Glutamatergic neuron (in vitro differentiated cells): ENCODE measurements around the gene LCE1A. TPM values are rescaled to one million over a fixed set of nuclear protein-coding genes. Genes with fewer than 3 reads are reported as not detected.

Experiments used
- DNase-seq: peaks from one replicate; pipeline ENCODE4 v3.0.0; 2022
- H3K27ac Mint-ChIP-seq: one replicate; pipeline ENCODE4 v1.8.0; 2020; ENCODE audit warnings: mild to moderate bottlenecking, mixed read lengths, inconsistent platforms; ENCODE audit not compliant: unreplicated experiment
- H3K27me3 Mint-ChIP-seq: one replicate; pipeline ENCODE4 v1.8.0; 2020; ENCODE audit warnings: mild to moderate bottlenecking, moderate library complexity, mixed read lengths, inconsistent platforms; ENCODE audit not compliant: unreplicated experiment
- H3K36me3 Mint-ChIP-seq: one replicate; pipeline ENCODE4 v1.8.0; 2020; ENCODE audit warnings: mild to moderate bottlenecking, mixed read lengths, inconsistent platforms; ENCODE audit not compliant: unreplicated experiment
- H3K4me1 Mint-ChIP-seq: one replicate; pipeline ENCODE4 v1.8.0; 2020; ENCODE audit warnings: mild to moderate bottlenecking, low read depth, mixed read lengths, inconsistent platforms; ENCODE audit not compliant: unreplicated experiment
- H3K4me3 Mint-ChIP-seq: one replicate; pipeline ENCODE4 v1.8.0; 2020; ENCODE audit warnings: mild to moderate bottlenecking, mixed read lengths, inconsistent platforms; ENCODE audit not compliant: unreplicated experiment
- H3K9me3 Mint-ChIP-seq: one replicate; pipeline ENCODE4 v1.8.0; 2020; ENCODE audit warnings: mild to moderate bottlenecking, moderate library complexity, mixed read lengths, inconsistent platforms; ENCODE audit not compliant: unreplicated experiment
- long read RNA-seq: library from polyadenylated mRNA; unstranded; transcript quantifications from one replicate; pipeline ENCODE4 v2.0.0, GENCODE V29; 2020; ENCODE audit not compliant: unreplicated experiment
- total RNA-seq: library from RNA; stranded (reverse); fragmentation: NEBNext Ultra II Directional; extraction: Animal tissue kit (Norgen Biotek cat#: 25700); gene quantifications from one replicate; pipeline ENCODE4 v1.2.1, GENCODE V29; 2021; ENCODE audit not compliant: unreplicated experiment
- TF ChIP-seq, protein P1 (sequence below): fragments of 200-600 bp; sonication (generic); IDR thresholded peaks from one replicate; pipeline ENCODE4 v1.5.0; 2021; ENCODE audit not compliant: partially characterized antibody, unreplicated experiment

LCE1A gene, protein sequence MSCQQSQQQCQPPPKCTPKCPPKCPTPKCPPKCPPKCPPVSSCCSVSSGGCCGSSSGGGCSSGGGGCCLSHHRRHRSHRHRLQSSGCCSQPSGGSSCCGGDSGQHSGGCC
- total RNA-seq = not detected
- long read RNA-seq = 0 reads

DNA sequence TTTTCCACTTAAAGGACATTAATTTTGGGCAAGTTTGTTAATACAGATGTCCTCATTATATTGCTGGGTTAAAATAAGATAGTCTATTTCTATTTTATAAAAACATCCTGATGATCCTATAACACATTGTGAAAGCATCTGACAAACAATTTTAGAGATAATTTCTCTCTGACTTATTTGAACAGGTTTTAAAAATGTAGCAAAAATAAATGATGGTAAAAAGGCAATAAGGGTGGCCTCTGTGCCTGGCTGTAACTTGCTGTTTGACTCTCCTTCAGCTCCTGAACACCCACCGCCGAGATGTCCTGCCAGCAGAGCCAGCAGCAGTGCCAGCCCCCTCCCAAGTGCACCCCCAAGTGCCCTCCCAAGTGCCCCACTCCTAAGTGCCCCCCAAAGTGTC is at the start of gene LCE1A:
LCE1A (plus strand) TSS at position 301 of the 400 bp plus-strand sequence; CDS start at position 301, 0 bp downstream.
- Mint-ChIP-seq H3K4me3 (no peak within 1 kb of the TSS), H3K9me3 (peaks cover 7% of the 10 kb centered on the region), H3K4me1 (no peaks in the 10 kb centered on the region), H3K27me3 (peaks cover 4% of the 10 kb centered on the region), H3K36me3 (no peaks in the 10 kb centered on the region), H3K27ac (no peak within 1 kb of the TSS)
- TF ChIP-seq, protein P1, sequence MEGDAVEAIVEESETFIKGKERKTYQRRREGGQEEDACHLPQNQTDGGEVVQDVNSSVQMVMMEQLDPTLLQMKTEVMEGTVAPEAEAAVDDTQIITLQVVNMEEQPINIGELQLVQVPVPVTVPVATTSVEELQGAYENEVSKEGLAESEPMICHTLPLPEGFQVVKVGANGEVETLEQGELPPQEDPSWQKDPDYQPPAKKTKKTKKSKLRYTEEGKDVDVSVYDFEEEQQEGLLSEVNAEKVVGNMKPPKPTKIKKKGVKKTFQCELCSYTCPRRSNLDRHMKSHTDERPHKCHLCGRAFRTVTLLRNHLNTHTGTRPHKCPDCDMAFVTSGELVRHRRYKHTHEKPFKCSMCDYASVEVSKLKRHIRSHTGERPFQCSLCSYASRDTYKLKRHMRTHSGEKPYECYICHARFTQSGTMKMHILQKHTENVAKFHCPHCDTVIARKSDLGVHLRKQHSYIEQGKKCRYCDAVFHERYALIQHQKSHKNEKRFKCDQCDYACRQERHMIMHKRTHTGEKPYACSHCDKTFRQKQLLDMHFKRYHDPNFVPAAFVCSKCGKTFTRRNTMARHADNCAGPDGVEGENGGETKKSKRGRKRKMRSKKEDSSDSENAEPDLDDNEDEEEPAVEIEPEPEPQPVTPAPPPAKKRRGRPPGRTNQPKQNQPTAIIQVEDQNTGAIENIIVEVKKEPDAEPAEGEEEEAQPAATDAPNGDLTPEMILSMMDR = no peak
- no peak for DNase-seq

DNA sequence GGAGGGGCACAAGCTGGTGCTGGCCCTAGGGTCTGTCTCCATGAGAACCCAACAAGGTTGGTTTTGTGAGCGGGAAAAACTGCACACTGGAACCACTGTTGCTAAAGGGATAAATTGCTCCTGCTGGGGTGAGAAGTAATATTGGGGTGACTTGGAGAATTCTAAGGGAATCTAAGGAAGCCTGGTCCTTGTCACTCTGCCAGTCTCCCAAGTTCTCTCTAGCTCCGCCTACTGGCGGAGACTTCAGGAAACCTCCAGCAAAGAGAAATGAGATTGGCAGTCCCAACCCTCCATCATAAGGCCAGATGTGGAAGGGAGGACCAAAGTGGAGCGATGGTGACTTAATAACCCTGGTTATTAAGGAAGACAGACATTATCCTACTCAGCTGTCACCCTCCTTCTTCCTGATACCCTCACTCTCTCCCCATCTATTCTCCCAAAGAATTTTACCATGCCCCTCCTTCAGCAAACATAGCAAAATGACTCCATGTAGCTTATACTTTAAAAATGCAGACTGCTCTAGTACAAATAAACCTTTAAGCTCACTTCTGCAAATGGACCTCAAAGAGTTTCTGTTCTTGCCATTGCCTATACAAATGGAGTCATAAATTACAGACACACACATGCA is 49.6 kb upstream of the LCE1A start:
- Mint-ChIP-seq H3K4me3 (no peak overlapping the region), H3K36me3 (no peaks in the 10 kb centered on the region), H3K27ac (no peak overlapping the region), H3K9me3 (no peaks in the 10 kb centered on the region), H3K27me3 (peaks cover 8% of the 10 kb centered on the region), H3K4me1 (no peaks in the 10 kb centered on the region)
- TF ChIP-seq, protein P1 = no peak
- DNase-seq = peak; percentile 48

DNA sequence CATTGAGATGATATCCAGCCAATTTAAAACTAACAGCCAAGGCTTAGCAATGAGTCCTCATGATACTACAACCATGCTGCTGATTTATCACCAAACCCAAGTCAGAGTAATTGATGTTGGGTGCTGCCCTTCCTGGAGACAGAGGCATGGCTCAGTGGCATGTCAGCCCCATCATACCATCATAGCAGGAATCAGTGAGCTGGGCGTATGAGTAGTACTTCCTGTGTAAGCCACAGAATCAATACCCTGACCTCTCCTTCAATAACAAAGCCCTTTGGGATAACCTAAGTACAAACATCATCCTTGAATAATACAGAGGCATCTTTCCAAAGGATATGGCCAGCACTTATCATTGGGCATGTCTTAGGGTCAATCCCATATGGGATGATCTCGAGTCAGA is 44.2 kb upstream of the LCE1A start:
- Mint-ChIP-seq H3K4me3 (no peak overlapping the region), H3K4me1 (no peaks in the 10 kb centered on the region), H3K9me3 (no peaks in the 10 kb centered on the region), H3K36me3 (no peaks in the 10 kb centered on the region), H3K27me3 (no peaks in the 10 kb centered on the region), H3K27ac (no peak overlapping the region)
- no peak for DNase-seq
- TF ChIP-seq, protein P1 = no peak

DNA sequence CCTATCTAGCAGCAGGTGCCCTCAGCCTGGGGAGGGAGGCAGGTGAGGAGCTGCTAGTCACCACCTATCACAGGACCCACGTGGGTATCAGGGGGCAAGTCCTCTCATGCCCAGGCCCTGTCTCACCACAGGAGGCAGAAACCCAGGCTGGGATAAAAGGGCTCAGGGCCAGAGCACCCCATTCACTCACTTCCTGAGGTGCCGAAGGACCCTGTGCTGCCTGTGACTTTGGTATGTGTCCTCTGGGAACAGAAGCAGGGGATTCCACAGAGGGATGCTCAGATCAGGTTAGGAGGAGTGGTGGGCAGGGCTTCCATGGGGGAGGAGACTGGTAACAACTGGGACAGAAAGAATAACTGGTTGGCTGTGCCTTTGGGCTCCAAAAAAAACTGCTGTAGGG is 41.2 kb upstream of the LCE1A start, which contains the start of gene LCE1E:
LCE1E (plus strand) TSS at position 181 of the 400 bp plus-strand sequence. CDS start 1,043 bp downstream, outside the sequence.
- Mint-ChIP-seq H3K4me3 (no peak within 1 kb of the TSS), H3K9me3 (no peaks in the 10 kb centered on the region), H3K27ac (no peak within 1 kb of the TSS), H3K4me1 (no peaks in the 10 kb centered on the region), H3K27me3 (no peaks in the 10 kb centered on the region), H3K36me3 (no peaks in the 10 kb centered on the region)
- TF ChIP-seq, protein P1 = no peak
- DNase-seq = no peak

DNA sequence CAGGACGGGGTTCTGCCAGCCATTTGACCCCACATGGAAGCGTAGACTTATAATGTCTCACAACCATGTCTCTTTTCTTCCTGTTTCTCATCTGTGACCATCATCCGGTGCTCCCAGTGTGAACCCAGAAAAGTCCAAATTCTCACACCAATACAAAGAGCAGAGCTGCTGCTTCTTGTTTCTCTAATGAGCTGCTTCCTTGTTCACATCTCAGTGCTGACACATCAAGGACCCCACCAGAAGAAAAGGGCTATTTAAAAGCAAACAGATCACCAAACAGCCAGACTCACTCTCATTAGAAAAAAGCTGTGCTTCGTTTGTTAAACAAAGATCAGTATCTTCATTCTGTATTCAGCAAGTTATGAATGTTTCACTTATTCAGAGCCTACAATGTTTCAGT is 31.6 kb upstream of the LCE1A start:
- Mint-ChIP-seq H3K9me3 (peaks cover 3% of the 10 kb centered on the region), H3K4me1 (no peaks in the 10 kb centered on the region), H3K27me3 (no peaks in the 10 kb centered on the region), H3K4me3 (no peak overlapping the region), H3K36me3 (no peaks in the 10 kb centered on the region), H3K27ac (no peak overlapping the region)
- TF ChIP-seq, protein P1 = no peak
- no peak for DNase-seq
